Caco-2 (cell line): ENCODE data around the gene GLDC. TPM values are rescaled to one million over a fixed set of nuclear protein-coding genes. Genes with fewer than 3 reads are reported as not detected.

ENCODE experiments used
- BruUV-seq: library from RNA; stranded (reverse); fragments of 400-500 nt; replicated peaks from 2 replicates; lab custom pipeline; 2021; lab: Mats Ljungman, UMichigan
- CTCF ChIA-PET: fragments of 300-600 bp; sonication (Branson Sonifier 250); formaldehyde crosslinking; loops from one replicate; lab custom pipeline; 2022; ENCODE audit warnings: antibody characterized with exemption; lab: Charles Lee
- POLR2A ChIA-PET: fragments of 300-600 bp; sonication (Branson Sonifier 250); formaldehyde crosslinking; loops from one replicate; lab custom pipeline; 2022; ENCODE audit warnings: antibody characterized with exemption; lab: Charles Lee
- DNase-seq, 2 experiments: peaks; one replicate each; pipeline versions ENCODE4 v3.0.0 to v3.0.0-alpha.2; 2020 to 2022
- H3K27me3 ChIP-seq: replicated peaks from 2 replicates; pipeline ENCODE4 v1.6.0; 2011; ENCODE audit warnings: low read length; ENCODE audit not compliant: control insufficient read depth, insufficient read depth
- H3K36me3 ChIP-seq: 2 replicates; pipeline ENCODE4 v1.5.1; 2011; ENCODE audit warnings: low read length; ENCODE audit not compliant: control insufficient read depth, insufficient read depth
- H3K4me1 ChIP-seq: fragments of 250-450 bp; sonication (Bioruptor Pico); 2 replicates; pipeline ENCODE4 v1.5.1; 2020; ENCODE audit warnings: mild to moderate bottlenecking
- H3K4me3 ChIP-seq: 2 replicates; pipeline ENCODE4 v1.5.1; 2011; ENCODE audit warnings: low read depth, mild to moderate bottlenecking, control low read depth, low read length
- H3K9me3 ChIP-seq: fragments of 250-450 bp; sonication (Bioruptor Pico); 2 replicates; pipeline ENCODE4 v1.5.1; 2020; ENCODE audit warnings: mild to moderate bottlenecking, moderate library complexity
- H3K27ac Mint-ChIP-seq: one replicate; pipeline ENCODE4 v1.8.0; 2022; ENCODE audit warnings: mixed read lengths; ENCODE audit not compliant: unreplicated experiment
- H3K27me3 Mint-ChIP-seq: one replicate; pipeline ENCODE4 v1.8.0; 2022; ENCODE audit warnings: mixed read lengths; ENCODE audit not compliant: insufficient read depth, unreplicated experiment
- H3K36me3 Mint-ChIP-seq: one replicate; pipeline ENCODE4 v1.8.0; 2022; ENCODE audit warnings: mild to moderate bottlenecking, mixed read lengths; ENCODE audit not compliant: insufficient read depth, unreplicated experiment
- H3K4me1 Mint-ChIP-seq: one replicate; pipeline ENCODE4 v1.8.0; 2022; ENCODE audit warnings: low read depth, mixed read lengths; ENCODE audit not compliant: unreplicated experiment
- H3K4me3 Mint-ChIP-seq: one replicate; pipeline ENCODE4 v1.8.0; 2022; ENCODE audit warnings: mild to moderate bottlenecking, moderate library complexity, mixed read lengths; ENCODE audit not compliant: unreplicated experiment
- H3K9me3 Mint-ChIP-seq: one replicate; pipeline ENCODE4 v1.8.0; 2022; ENCODE audit warnings: mixed read lengths; ENCODE audit not compliant: unreplicated experiment
- intact Hi-C: fragments of 100-400 bp; cut with micrococcal nuclease; formaldehyde crosslinking; loops from one replicate; pipeline ENCODE4 v1.10.0; 2022; ENCODE audit not compliant: unreplicated experiment
- total RNA-seq: library from RNA; stranded (reverse); gene quantifications from 2 replicates; pipeline ENCODE4 v1.2.3, GENCODE V29; 2022
- TF ChIP-seq, protein P1 (sequence below), 2 experiments: fragments of 200-600 bp in 1 of 2; IDR thresholded peaks; 1 replicate in 1 of 2; 2 replicates in 1 of 2; pipeline versions ENCODE4 v1.5.1 to v1.8.0; 2011 to 2022; ENCODE audit warnings: antibody characterized with exemption in 1 of 2, control low read depth in 1 of 2, inconsistent platforms in 1 of 2, low read depth in 1 of 2, low read length in 1 of 2, mild to moderate bottlenecking in 1 of 2, moderate library complexity in 1 of 2; ENCODE audit not compliant: insufficient read depth in 1 of 2, severe bottlenecking in 1 of 2, unreplicated experiment in 1 of 2

The GLDC gene
- total RNA-seq, 1 experiment from 2014 or later, result 320 TPM

DNA sequence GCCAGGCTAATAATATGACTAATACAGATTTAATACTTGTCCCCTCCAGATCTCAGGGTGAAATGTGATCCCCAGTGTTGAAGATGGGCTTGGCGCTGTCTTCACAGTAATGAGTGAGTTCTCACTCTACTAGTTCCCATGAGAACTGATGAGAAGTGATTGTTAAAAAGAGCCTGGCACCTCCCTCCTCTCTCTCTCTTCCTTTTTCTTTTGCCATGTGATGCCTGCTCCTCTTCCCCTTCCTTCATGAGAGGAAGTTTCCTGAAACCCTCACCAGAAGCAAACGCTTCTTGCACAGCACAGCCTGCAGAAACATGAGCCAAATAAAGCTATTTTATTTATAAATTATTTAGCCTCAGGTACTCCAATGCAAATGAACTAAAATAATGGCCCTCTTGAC lies 55.2 kb downstream of the GLDC start:
- DNase-seq, result no peak
- ChIA-PET POLR2A (interaction anchor here (0.7 to 1.6 kb wide), 3 partner anchors 90 to 125 kb away, joined by 3 to 4 read pairs (median 3); no protein-coding TSS in a partner anchor), CTCF (interaction anchor here (0.5 to 1.6 kb wide), 2 partner anchors 56 to 77 kb away, joined by 3 to 7 read pairs; no protein-coding TSS in a partner anchor)
- Histone ChIP-seq H3K9me3 (no peaks in the 10 kb centered on the region), H3K27me3 (no peaks in the 10 kb centered on the region), H3K4me1 (peaks cover 40% of the 10 kb centered on the region), H3K36me3 (peaks cover 2% of the 10 kb centered on the region; the same call in 1 of the 2 replicates), H3K4me3 (no peak overlapping the region)
- H3K27ac Mint-ChIP-seq, result peak overlapping the region; percentile 71
- no peaks in the 10 kb centered on the region for H3K9me3 Mint-ChIP-seq
- peak overlapping the region; percentile 30 for H3K4me3 Mint-ChIP-seq
- H3K36me3 Mint-ChIP-seq, result peaks cover 92% of the 10 kb centered on the region
- intact Hi-C loops, result no loop called here
- no TSS peak for BruUV-seq
- TF ChIP-seq, protein P1, sequence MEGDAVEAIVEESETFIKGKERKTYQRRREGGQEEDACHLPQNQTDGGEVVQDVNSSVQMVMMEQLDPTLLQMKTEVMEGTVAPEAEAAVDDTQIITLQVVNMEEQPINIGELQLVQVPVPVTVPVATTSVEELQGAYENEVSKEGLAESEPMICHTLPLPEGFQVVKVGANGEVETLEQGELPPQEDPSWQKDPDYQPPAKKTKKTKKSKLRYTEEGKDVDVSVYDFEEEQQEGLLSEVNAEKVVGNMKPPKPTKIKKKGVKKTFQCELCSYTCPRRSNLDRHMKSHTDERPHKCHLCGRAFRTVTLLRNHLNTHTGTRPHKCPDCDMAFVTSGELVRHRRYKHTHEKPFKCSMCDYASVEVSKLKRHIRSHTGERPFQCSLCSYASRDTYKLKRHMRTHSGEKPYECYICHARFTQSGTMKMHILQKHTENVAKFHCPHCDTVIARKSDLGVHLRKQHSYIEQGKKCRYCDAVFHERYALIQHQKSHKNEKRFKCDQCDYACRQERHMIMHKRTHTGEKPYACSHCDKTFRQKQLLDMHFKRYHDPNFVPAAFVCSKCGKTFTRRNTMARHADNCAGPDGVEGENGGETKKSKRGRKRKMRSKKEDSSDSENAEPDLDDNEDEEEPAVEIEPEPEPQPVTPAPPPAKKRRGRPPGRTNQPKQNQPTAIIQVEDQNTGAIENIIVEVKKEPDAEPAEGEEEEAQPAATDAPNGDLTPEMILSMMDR (IDR thresholded peaks at IDR 0.05; ENCODE audit: insufficient read depth in 1 of 2, low read depth in 1 of 2, low read length in 1 of 2, severe bottlenecking in 1 of 2, unreplicated experiment in 1 of 2), result no peak
- peaks cover 44% of the 10 kb centered on the region for H3K4me1 Mint-ChIP-seq
- H3K27me3 Mint-ChIP-seq, result no peaks in the 10 kb centered on the region

DNA sequence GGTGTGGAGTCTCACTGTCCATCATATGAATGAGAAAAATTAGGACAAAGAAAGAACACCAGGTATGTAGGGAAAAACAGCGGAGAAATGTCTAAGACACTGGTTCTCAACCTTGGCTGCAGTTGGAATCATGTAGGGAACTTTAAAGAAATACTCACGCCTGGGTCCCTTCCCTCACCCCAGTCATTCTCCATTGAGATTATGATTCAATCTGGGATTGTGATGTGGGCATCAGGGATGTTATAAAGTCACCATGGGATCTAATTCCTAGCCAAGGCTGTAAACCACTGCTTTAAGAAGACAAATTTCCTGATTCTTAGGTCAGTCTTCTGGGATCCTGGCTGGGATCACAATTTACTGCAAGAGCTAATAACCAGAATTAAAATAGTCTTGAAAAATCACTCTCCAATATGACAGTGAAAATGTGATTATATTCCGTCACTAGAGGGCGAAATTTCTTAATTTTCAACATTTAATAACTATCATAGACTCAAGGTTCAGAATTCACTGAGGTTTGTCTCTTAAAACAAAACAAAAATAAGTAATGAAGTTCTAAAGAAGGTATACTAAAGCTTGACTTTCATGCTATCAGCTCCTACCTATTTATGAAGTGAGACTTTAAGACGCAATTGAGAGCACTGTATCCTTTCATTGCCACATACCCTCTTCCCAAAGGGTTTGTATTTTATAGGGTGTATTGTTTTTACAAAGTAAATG lies 60.5 kb downstream of the GLDC start:
- ChIA-PET CTCF (no interaction called here), POLR2A (interaction anchor here (0.8 kb wide), 1 partner anchor 131 kb away, joined by 3 read pairs; no protein-coding TSS in a partner anchor)
- DNase-seq, result no peak
- H3K9me3 ChIP-seq, result no peaks in the 10 kb centered on the region
- peaks cover 91% of the 10 kb centered on the region for H3K36me3 Mint-ChIP-seq
- peaks cover 13% of the 10 kb centered on the region for H3K4me1 ChIP-seq
- H3K4me3 ChIP-seq, result no peak overlapping the region
- TF ChIP-seq, protein P1 (IDR thresholded peaks at IDR 0.05; ENCODE audit: insufficient read depth in 1 of 2, low read depth in 1 of 2, low read length in 1 of 2, severe bottlenecking in 1 of 2, unreplicated experiment in 1 of 2), result no peak
- H3K4me3 Mint-ChIP-seq, result no peak overlapping the region
- H3K27ac Mint-ChIP-seq, result no peak overlapping the region
- peaks cover 15% of the 10 kb centered on the region for H3K4me1 Mint-ChIP-seq
- BruUV-seq, result no TSS peak
- intact Hi-C loops, result loop anchor here (1.0 kb wide), 1 partner anchor 82 kb away; no protein-coding TSS in a partner anchor
- H3K27me3 Mint-ChIP-seq, result no peaks in the 10 kb centered on the region
- H3K27me3 ChIP-seq, result no peaks in the 10 kb centered on the region
- H3K9me3 Mint-ChIP-seq, result no peaks in the 10 kb centered on the region
- peaks cover 3% of the 10 kb centered on the region; the same call in 1 of the 2 replicates for H3K36me3 ChIP-seq

DNA sequence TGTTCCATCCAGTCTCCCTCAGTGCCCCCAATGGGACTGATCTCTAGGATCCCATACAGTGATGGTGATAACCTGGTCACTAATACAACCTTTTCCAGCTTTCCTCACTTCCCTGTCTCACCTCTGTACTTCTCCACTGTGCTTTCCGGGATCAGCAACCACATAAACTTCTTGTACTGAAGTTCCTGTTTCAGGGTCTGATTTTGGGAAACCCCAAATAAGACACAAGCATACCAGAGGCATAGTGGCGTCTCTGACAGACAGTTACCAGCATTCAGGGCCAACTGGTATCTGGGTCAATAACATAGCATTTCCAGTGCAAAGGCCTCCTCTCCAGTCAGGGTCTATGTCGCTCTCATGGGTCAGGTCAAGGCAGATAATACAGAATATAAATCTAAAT lies 64.3 kb downstream of the GLDC start:
- TF ChIP-seq, protein P1 (IDR thresholded peaks at IDR 0.05; ENCODE audit: insufficient read depth in 1 of 2, low read depth in 1 of 2, low read length in 1 of 2, severe bottlenecking in 1 of 2, unreplicated experiment in 1 of 2), result no peak
- Histone ChIP-seq H3K4me3 (no peak overlapping the region), H3K9me3 (no peaks in the 10 kb centered on the region), H3K27me3 (no peaks in the 10 kb centered on the region), H3K4me1 (no peaks in the 10 kb centered on the region; the same call in 1 of the 2 replicates), H3K36me3 (0 out of 2 replicates have a peak, but pooled peaks cover 2% of the 10 kb centered on the region)
- Mint-ChIP-seq H3K4me1 (peaks cover 18% of the 10 kb centered on the region), H3K4me3 (no peak overlapping the region), H3K36me3 (peaks cover 98% of the 10 kb centered on the region), H3K9me3 (no peaks in the 10 kb centered on the region), H3K27me3 (no peaks in the 10 kb centered on the region), H3K27ac (peak overlapping the region; percentile 87)
- ChIA-PET CTCF (no interaction called here), POLR2A (no interaction called here)
- no TSS peak for BruUV-seq
- DNase-seq, result no peak
- intact Hi-C loops, result no loop called here
